Panc1 (cell line): ENCODE measurements around the gene CSF3R. TPM values are rescaled to one million over a fixed set of nuclear protein-coding genes. Genes with fewer than 3 reads are reported as not detected.

Experiments
- ATAC-seq: fragments of 200-7000 bp; cut with Tn5 transposase; 2 replicates; pipeline ENCODE4 v1.9.1; 2020; ENCODE audit warnings: mild to moderate bottlenecking, moderate library complexity
- BruUV-seq: library from RNA; stranded (reverse); fragments of 400-500 nt; replicated peaks from 2 replicates; lab custom pipeline; 2021; lab: Mats Ljungman, UMichigan
- CTCF ChIA-PET: fragments of 300-600 bp; sonication (Branson Sonifier 250); formaldehyde crosslinking; loops from one replicate; lab custom pipeline; 2022; ENCODE audit warnings: antibody characterized with exemption; lab: Charles Lee
- POLR2A ChIA-PET: fragments of 300-600 bp; sonication (Branson Sonifier 250); formaldehyde crosslinking; loops from one replicate; lab custom pipeline; 2022; ENCODE audit warnings: antibody characterized with exemption; lab: Charles Lee
- DNase-seq: peaks from one replicate; pipeline ENCODE4 v3.0.0-alpha.2; 2010; ENCODE audit warnings: low read depth, low spot score
- H3K27ac ChIP-seq: 2 replicates; pipeline ENCODE4 v1.5.1; 2011; ENCODE audit warnings: mild to moderate bottlenecking, low read length, inconsistent platforms
- H3K27me3 ChIP-seq: fragments of 200-500 bp; sonication (Bioruptor generic); 2 replicates; pipeline ENCODE4 v1.6.0; 2014; ENCODE audit warnings: low read length, inconsistent platforms; ENCODE audit not compliant: control insufficient read depth, insufficient read depth
- H3K36me3 ChIP-seq: fragments of 200-500 bp; sonication (Bioruptor generic); 2 replicates; pipeline ENCODE4 v1.5.1; 2014; ENCODE audit warnings: inconsistent platforms, mild to moderate bottlenecking, low read length, moderate library complexity; ENCODE audit not compliant: control insufficient read depth, insufficient read depth
- H3K4me1 ChIP-seq: 2 replicates; pipeline ENCODE4 v1.5.1; 2011; ENCODE audit warnings: inconsistent platforms, mild to moderate bottlenecking, low read length, moderate library complexity; ENCODE audit not compliant: control insufficient read depth, insufficient read depth
- H3K4me3 ChIP-seq, 2 experiments: 2 replicates each; pipeline ENCODE4 v1.5.1; 2011 to 2012; ENCODE audit warnings: low read depth in 2 of 2, low read length in 2 of 2, mild to moderate bottlenecking in 2 of 2, inconsistent platforms in 1 of 2, moderate library complexity in 1 of 2
- H3K9me3 ChIP-seq: fragments of 200-500 bp; sonication (Bioruptor generic); 2 replicates; pipeline ENCODE4 v1.5.1; 2014; ENCODE audit warnings: low read depth, mild to moderate bottlenecking, inconsistent platforms, low read length, moderate library complexity; ENCODE audit not compliant: control insufficient read depth, insufficient read depth
- CTCF ChIP-seq: fragments of 450-650 bp; IDR thresholded peaks from 2 replicates; pipeline ENCODE4 v1.5.1; 2017; ENCODE audit warnings: mild to moderate bottlenecking
- POLR2AphosphoS5 ChIP-seq: IDR thresholded peaks from 2 replicates; pipeline ENCODE4 v1.6.1; 2012; ENCODE audit warnings: mild to moderate bottlenecking, low read depth, low read length, moderate library complexity
- REST ChIP-seq, 2 experiments: IDR thresholded peaks; 2 replicates each; pipeline ENCODE4 v1.6.1; 2011 to 2012; ENCODE audit warnings: low read depth in 2 of 2, control low read depth in 1 of 2, low read length in 1 of 2, mild to moderate bottlenecking in 1 of 2, moderate library complexity in 1 of 2; ENCODE audit not compliant: insufficient read depth in 1 of 2
- SIN3A ChIP-seq: IDR thresholded peaks from 2 replicates; pipeline ENCODE4 v1.6.1; 2012; ENCODE audit warnings: low read depth, mild to moderate bottlenecking, low read length, moderate library complexity, borderline replicate concordance; ENCODE audit not compliant: insufficient read depth
- TCF7L2 ChIP-seq: IDR thresholded peaks from 2 replicates; pipeline ENCODE4 v1.6.1; 2011; ENCODE audit warnings: mild to moderate bottlenecking, low read depth, low read length, inconsistent platforms
- in situ Hi-C: cut with HindIII; loops from 2 replicates; pipeline ENCODE4 v1.10.0; 2016; ENCODE audit warnings: low sequenced_read_pairs, low pct_unique_long_range_greater_than_20kb
- intact Hi-C: fragments of 100-400 bp; cut with micrococcal nuclease; formaldehyde crosslinking; loops from one replicate; pipeline ENCODE4 v1.10.0; 2022; ENCODE audit not compliant: unreplicated experiment
- total RNA-seq: library from RNA; stranded (reverse); gene quantifications from one replicate; pipeline ENCODE4 v1.2.1, GENCODE V29; 2021; ENCODE audit not compliant: unreplicated experiment

Gene CSF3R
- total RNA-seq, 1 experiment from 2014 or later, result 0.31 TPM

- BruUV-seq, result no TSS peak
- no peaks in the 10 kb centered on the region for H3K4me1 ChIP-seq
- POLR2A ChIA-PET, result no interaction called here
- ATAC-seq (no peak), DNase-seq (no peak)
- H3K27me3 ChIP-seq, result no peaks in the 10 kb centered on the region
- no peaks in the 10 kb centered on the region for H3K9me3 ChIP-seq
- CTCF ChIA-PET, result no interaction called here
- H3K4me3 ChIP-seq, result no peak overlapping the region
- intact Hi-C loops, result no loop called here
- in situ Hi-C loops, result no loop called here
- H3K27ac ChIP-seq, result no peak overlapping the region
- no peak for TF ChIP-seq POLR2AphosphoS5
- TF ChIP-seq CTCF, result no peak
- no peak for TF ChIP-seq TCF7L2
- no peak for TF ChIP-seq SIN3A
- no peak for TF ChIP-seq REST (IDR thresholded peaks at IDR 0.05; ENCODE audit: insufficient read depth in 1 of 2, low read depth in 2 of 2, low read length in 1 of 2)
- H3K36me3 ChIP-seq, result no peaks in the 10 kb centered on the region
Measured at GRCh38 chr1:36481091-36481490, 1.6 kb downstream of the CSF3R start.

GRCh38 chr1:36480161-36480560 is 2.6 kb downstream of the CSF3R start:
- Histone ChIP-seq H3K9me3 (no peaks in the 10 kb centered on the region), H3K4me3 (no peak overlapping the region), H3K36me3 (no peaks in the 10 kb centered on the region), H3K27me3 (no peaks in the 10 kb centered on the region), H3K4me1 (no peaks in the 10 kb centered on the region), H3K27ac (no peak overlapping the region)
- no peak for TF ChIP-seq SIN3A
- TF ChIP-seq POLR2AphosphoS5, result no peak
- no peak for TF ChIP-seq TCF7L2
- no peak for TF ChIP-seq REST (IDR thresholded peaks at IDR 0.05; ENCODE audit: insufficient read depth in 1 of 2, low read depth in 2 of 2, low read length in 1 of 2)
- TF ChIP-seq CTCF, result no peak
- intact Hi-C loops (no loop called here), in situ Hi-C loops (no loop called here)
- DNase-seq (no peak), ATAC-seq (no peak)
- CTCF ChIA-PET, result no interaction called here
- POLR2A ChIA-PET, result no interaction called here
- BruUV-seq, result no TSS peak
